SKM-1 (cell line): ENCODE measurements around the gene PPFIBP2.
A peak's percentile ranks its signal among the peaks of the same experiment; 100 is the strongest.
"Not testable (repeated sequence)": the region's sequence is repeated elsewhere in the genome, so short reads cannot be mapped to it uniquely, and the experiment has no call there.

Experiments
- DNase-seq: peaks from one replicate; lab custom pipeline; 2025; ENCODE audit not compliant: unreplicated experiment; lab: John Stamatoyannopoulos, UW

PPFIBP2 gene

DNA sequence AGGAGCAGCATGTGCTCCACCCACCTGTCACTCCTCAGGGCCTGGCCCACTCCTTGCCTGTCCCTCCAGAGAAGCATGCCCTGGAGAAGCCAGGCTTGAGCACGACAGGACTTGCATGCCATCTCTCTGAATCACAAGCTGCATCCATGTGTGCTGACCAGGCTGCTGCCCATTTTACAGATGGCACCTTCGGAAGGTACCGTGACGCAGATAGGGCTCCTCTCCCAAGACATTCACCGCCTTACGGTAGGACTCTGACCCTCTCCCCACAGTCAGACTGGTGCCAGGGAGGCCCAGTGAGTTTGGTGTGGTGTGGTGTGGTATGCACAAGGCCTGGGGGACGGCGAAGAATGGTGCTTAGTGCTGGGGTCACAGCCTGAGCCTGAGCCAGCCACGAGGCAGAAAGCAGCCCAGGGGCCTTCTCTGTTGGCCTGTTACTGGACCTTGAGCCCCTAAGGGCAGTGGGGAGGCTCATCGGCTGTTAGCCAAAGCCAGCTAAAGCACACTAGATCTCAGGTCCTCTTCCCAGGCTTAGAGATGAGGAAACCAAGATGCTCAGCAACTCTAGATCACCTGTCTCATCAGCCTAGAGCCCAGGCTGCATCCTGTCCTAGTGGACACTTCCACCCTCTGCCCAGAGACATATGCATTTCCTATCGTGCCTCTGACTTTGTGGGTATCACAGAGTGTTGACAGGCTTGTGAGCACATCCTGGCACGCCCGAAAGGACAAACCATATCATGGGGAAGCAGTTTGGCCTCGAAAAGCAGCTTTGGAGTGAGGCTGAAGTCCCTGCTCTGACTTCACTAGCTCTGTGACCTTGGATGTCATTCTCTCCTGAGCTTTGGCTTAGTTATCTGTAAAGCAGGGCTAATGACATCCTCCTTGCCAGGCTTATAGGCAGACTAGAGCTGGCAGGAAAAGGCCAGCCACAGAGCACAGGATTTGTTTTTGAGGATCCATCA lies 141.7 kb downstream of the PPFIBP2 start:
- DNase-seq, result no peak

DNA sequence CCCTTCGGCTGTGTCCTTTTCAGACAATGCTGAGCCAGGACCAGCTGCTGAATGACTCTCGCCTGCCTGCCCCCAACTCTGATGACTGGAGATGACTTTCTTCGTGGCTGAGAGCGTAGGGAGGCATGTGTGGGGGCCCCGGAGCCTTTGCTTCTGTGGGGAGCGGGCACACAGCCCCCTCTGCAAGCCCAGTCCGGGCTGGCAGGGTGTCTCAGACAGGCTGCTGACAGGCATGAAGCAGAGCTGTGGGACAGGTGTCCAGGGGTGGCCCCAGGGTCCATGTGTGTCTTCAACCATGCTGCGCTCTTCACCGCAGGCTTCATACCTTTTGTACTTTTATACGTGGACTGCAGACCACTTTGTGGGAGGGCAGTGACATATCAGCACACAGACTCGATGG lies 142.9 kb downstream of the PPFIBP2 start:
- DNase-seq, result no peak

DNA sequence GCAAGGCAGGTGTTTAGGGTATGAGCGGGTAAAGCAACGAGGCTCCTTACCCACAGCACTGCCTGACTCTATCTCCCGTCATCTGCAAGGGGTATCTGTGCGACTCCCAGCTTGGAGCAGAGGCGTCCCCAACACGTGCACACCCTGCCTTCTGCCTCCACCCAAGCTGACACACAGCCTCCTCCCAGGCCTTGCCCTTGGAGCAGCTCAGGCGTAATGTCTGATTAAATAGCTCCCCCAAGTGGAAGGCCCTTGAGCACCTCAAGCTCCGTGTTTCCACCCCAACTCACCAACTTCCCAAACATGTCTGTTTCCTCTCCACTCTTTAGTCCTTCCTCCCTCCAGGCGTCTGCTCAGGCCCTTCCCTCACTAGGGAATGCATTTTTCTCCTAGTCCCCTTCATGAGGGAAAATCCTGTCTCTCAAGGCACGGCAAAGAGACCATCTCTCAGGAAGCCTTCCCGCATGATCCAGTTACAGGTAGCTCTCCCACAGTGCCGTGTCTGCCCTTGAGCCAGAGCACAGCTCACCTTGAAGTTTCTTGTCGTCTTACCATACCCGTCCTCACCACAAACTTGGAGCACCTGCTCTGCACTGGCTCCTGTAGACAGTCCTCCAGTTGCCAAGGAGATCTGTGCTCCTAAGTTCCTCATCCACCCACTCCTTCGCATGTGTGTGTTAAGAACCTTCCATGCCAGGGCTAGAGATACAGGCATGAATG lies 143.7 kb downstream of the PPFIBP2 start:
- DNase-seq, result no peak

DNA sequence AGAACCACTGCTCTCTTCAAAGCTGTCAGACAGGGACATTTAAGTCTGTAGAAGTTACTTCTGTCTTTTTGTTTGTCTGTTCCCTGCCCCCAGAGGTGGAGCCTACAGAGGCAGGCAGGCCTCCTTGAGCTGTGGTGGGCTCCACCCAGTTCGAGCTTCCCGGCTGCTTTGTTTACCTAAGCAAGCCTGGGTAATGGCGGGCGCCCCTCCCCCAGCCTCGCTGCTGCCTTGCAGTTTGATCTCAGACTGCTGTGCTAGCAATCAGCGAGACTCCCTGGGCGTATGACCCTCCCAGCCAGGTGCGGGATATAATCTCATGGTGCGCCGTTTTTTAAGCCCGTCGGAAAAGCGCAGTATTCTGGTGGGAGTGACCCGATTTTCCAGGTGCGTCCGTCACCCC lies 149.7 kb downstream of the PPFIBP2 start:
- not testable (repeated sequence) for DNase-seq

DNA sequence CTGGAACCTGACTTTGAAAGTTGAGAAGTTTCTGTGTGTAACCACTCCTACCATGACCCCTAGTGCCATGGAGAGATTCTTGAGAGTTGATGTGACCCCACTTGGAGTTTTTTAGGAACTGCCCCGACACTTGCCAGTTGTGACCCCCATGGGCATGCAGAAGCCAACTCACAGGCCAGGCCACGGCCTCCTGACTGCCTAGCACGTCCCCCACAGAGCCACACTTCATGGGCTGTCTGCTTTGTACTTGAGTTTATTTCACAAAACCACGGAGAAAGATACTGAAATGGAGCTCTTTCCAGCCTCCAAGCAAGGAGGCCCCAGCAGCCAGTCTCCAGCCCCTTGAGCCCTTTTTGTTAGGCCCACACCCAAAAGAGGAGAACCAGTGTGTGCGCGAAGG lies 151.1 kb downstream of the PPFIBP2 start:
- no peak for DNase-seq

DNA sequence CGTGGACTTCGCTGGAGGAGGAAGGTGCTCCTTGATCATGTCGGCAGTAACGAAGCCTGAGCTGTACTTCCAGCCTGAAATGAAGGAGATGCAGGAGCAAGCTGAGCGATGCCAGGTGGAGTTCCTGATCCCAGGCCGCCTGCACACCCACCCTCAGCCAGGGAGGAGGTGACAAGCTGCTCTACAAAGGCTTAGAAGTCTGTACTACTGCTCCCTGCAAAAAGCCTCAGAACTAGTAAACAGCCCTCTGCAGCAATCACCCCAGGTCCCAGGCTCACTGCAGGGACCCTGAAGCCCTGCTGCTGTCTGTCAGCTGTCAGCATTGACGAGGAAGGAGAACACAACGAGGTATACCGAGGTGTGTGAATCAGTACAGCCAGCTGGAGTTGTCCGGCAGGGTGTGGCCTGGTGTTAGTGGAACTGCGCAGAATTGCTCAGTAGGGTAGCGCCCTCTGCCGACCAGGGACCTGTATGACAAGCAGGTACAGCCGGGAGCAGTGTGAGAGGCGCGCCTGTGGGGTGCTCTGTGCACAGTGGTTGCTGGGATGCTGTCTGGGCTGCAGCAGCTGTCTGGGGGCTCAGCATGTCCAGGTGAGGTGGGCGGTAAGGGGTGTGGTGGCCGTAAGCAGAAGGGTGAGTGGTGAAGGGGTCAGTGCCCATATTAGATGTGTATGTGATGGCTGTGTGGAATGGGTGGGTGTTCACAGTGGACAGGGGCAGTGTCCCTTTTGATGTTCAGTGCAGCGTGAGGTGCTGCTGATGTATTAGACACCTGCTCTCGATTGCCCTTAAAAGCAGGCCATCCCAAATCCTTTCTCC lies 151.9 kb downstream of the PPFIBP2 start:
- peak; percentile 28 for DNase-seq

DNA sequence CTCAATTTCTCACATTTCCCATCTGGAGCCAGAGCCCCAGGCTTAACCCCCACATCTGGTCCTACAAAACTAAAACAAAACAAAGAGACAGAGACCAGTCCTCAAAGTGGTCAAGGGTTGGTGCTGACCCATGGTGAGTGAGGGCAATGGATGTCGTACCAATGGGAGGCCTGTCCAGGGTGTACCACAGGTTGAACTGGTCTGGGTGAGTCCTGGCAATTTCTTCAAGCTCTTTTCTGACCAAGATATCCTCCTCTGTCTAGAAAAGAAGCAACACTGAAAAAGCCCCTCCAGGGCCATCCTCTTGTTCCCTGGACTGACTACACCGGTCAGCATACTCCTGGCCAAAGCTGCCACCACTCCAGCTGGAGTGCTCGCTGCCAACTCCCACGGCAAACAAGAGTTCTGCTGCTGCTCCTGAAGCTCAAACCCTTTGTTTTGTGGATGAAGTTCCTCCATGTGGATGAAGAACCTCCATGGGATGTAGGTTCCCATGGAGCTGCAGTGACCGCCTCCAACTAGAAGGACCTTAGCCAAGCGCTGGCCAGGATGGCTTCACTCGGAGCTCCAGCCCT lies 152.6 kb downstream of the PPFIBP2 start:
- DNase-seq, result no peak

DNA sequence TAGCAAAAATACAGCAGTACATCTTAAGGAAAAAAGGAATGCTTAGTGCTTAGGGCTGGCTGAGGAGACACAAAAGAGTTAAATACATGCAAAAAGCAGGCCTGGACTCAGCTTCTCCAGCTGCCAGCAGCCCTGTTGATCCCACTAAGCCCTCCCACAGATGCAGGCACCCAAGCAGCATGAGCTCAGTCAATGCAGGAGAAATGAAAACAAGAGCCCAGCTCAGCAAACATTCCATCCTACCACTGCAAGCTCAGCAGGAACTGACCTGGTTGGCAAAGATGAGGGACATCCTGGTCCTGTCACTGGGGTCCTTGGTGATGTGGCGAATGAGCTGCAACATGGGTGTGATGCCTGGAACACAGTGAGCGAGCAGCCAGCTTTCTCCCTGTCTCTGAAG lies 153.7 kb downstream of the PPFIBP2 start:
- DNase-seq, result no peak

DNA sequence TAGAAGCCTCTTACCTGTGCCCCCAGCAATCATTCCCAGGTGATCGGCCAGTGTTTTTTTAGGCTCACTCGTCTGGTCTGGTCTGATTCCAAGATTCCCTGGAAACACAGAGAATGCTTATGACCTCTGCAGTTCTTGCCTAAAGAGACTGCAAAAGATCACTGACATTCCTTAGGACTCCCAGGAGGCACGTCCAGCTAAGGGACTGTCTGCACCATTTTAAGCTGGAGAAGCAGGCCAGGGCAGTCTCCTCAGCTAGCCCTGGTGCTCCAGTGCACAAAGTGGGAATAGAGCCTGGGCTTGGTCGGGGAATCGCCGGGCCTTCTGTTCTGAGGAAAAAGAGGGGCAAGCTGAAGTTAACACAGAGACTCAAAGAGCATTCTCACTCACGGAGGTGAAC lies 154.7 kb downstream of the PPFIBP2 start:
- DNase-seq, result no peak

DNA sequence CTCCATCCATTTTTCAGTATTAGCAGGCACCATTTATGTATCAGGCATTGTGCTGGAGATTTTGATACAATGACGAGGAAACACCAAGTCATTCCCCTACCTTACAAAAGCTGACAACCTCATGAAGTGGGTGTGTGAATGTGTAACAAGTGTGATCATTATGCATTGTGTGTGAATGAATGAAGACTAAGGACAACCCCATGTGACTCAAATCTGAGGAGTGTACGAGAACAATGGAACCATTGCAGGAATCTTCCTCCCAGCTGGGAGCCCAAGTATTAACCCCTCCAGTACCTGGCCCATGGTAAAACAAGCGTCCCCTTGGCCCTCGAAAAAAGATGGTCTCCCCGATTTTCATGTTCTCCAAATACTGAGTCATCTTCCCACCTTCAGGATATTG lies 155.1 kb downstream of the PPFIBP2 start:
- DNase-seq, result no peak

DNA sequence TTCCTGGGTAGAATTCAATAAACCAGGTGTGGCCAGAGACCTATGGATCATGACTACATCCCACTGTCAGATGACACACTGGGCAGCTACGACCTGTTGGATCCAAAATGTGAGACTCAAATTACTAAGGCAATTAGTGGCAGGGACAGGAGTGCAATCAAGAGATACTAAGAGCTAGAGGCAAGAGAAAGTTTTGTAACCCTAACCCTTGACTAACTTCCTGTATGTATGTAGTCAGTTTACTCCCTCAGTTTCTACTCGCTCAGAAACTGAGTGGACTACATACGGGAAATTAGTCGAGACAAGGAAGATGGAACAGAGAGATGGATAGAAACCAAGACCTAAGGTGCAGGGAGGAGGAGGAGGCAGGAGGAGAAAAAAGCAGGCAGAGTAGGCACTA lies 156.8 kb downstream of the PPFIBP2 start:
- peak; percentile 57 for DNase-seq

DNA sequence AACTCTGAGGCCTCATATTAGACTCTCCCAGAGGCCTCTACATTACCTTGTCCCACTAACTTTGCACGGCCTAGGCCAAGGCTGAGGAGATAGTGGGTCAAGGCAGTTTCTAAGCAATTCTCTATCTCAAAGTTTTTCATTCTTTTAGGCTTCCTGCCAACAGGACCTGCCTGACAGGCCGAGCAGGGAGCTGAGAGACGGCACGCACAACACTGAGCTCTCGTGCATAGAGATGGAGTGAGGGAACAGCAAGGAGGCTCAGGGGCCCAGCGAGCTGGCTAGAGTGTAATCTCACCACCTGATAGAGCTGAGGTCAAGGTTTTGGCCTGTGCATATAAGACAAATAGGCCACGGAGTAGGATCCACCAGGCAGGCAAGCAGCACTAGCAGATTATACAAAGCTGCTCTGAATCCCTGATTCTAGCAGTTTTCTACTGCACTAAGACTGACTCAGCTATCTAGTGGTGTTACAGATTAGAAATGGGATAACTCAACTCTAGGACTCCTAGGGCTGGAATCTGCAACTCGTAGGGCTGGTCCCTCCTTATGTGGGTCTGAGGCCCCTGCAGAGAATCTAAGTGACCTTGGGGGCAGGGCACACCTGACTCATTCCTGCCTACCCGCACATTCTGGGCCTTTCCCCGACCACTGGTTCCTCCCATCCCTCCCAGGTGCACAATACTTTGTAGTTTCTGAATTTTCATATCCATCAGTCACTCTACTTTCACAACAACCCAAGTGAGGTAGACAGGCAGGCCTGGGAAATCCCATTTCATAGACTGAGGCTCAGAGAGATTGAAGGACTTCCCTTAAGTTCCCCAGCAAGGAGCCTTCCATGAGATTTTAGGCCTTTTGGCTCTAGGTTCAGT lies 157.8 kb downstream of the PPFIBP2 start:
- DNase-seq, result no peak

DNA sequence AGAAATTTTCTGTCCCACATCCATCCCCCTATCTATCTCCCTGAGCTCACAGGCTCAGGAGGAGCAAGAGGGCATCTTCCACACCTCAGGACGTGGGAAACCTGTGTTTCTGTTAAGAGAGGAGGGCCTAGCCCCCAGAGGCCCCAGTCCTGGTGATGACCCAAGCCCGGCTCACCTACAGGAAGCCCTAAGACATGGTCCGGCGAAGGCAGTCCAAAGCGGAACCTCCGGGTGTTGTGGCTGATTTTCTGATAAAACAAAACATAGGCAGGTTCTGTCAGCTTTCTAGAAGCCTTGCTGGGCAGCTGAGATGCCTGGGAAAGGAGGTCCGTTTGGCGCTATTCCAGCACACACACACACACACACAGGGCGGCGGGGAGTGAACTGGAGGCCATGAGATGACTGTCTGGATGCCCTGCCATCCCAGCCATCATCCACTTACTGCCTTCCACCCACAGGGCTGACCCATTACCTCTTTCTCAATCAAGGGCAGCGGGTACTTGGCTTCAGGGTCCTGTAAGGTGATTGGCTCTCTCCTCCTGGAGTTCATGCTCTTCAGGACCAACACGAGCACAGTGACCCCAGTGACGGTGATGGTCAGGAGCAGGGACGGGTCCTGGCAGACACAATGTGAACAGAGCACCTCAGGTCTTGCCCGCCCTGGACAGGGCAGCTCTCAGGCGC lies 158.6 kb downstream of the PPFIBP2 start:
- DNase-seq, result no peak

DNA sequence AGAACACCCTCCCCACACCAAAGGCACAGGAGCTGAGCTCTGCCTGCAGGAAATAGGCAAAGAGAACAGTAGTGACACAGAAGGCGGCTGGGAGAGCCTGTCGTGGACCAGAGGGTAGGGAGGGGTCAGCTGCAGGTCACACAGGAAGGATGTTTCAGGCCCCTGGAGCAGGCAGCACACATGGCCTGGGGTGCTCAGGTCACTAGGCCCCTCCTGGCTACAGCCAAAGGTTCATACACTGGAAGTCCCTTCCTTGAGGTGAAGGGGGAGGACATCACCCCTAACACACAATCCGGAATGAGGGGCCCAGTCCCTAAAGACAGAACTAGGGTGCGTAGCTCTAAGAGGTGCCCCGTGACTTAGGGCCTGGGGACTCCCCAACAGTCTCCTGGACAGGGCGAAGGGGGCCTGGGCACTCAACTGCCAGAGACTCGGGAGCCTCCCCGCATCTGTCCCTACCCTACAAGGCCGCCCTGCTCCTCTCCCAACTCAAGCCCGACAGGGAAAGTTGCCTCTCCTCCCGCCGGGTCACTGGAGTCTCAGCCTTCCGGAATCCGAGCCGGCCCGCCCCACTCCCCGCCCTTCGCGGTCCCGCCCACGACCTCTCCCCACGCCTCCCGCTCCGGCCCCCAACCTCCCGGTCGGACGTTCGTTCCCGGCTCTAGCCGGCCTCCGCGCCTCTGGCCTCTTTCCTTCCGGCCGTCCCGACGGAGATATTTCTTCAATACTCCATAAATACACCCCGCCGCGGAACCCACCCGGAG lies 159.3 kb downstream of the PPFIBP2 start, which contains the start of gene CYB5R2:
TSS of gene CYB5R2 (minus strand) at position 541 of the 764 bp plus-strand sequence. CDS start 675 bp downstream, outside the sequence.
- no peak for DNase-seq

DNA sequence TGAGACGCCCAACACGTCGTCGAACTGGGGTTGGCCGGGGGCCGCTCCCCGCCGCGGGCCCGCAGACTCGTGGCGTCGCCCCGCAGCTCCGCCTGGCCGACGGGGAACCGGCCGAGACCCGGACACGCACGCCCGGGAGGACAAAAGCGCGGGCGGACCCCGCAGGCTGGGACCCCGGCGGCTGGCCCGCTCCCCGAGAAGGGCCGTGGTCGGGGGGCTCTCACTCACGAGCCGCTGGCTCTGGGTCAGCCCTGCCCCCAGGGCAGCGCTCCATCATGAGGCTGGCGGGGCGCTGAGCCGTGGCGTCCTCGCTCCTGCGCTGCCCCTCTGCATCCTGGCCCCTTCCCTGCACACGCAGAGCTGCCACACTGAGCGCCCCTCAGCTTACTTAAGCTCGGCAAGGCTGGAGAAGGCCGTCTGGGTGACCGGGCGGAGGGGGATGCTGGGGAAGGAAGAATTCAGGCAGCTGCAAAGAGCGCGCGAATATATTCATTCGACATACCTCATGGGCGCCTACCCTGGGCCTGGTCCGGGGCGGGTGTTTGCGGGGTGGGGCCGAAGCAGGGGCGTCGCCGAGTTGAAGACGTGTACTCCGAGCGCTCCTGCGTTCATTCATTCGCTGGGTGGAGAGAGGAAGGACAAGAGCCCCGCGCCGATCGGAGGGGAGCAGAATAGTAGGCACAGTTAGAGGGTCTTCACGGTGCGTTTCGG lies 160.1 kb downstream of the PPFIBP2 start:
- no peak for DNase-seq

DNA sequence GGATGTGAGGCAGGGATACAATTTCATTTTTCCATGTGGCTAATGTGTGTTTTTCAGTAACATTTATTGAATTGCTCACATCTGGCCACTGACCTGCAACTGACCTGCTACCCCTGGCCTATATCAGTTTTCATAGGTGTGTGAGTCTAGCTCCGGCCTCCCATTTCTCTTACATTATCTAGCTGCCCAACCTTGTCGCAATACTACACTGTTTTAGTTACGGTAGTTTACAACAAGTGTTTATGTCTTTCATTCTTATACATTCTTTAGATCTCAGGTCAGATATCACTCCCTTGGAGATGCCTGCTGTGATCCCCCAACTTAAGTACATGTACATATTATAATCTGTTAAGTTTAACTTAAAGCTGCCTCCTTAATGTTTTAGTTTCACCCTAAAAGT lies 161.8 kb downstream of the PPFIBP2 start:
- DNase-seq, result no peak

DNA sequence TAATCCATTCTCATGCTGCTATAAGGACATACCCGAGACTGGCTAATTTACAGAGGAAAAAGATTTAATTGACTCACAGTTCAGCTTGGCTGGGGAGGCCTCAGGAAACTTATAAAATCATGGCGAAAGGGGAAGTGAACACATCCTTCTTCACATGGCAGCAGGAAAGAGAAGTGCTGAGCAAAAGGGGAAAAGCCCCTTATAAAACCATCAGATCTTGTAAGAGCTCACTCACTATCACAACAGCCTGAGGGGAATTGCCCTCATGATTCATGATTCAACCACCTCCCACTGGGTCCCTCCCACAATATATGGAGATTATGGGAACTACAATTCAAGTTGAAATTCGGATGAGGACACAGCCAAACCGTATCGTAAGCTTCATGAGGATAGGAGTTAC lies 163.3 kb downstream of the PPFIBP2 start:
- no peak for DNase-seq

DNA sequence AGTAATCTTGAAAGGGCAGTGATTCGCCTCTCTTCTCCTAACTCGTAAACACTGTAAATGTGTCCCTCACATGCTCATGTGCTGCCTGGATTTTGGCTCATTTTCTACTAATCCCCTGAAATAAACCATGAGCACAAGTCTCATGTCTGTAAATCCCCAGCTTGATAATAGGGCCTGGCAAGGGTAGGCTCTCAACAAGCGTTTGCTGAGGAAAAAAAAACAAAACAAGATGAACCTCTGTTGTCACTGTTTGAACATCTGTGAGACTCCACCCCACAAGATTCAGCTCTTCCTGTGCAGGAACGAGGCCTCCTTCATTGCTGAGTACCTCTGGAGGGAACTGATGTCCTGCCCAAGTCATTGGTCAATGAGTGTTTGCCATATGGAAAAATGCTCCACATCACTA lies 164.0 kb downstream of the PPFIBP2 start:
- DNase-seq, result no peak
